ENCODE measurements around the gene SYT3.

- TF ChIP-seq ZNF274 (IDR thresholded peaks at IDR 0.05; ENCODE audit: low read depth, low read length) = no peak
- no peak for TF ChIP-seq YY1 (IDR thresholded peaks at IDR 0.05; ENCODE audit: insufficient read depth, insufficient read length)
- no peak for TF ChIP-seq SUZ12 (IDR thresholded peaks at IDR 0.05; ENCODE audit: extremely low read depth, insufficient read depth, insufficient read length)
These were observed 15.2 kb upstream of the SYT3 start for GRCh38 chr19:50654882-50655281.
